ENCODE results near the gene PSPN. TPM values are rescaled to one million over a fixed set of nuclear protein-coding genes. Genes with fewer than 3 reads are reported as not detected.
A peak's percentile ranks its signal among the peaks of the same experiment; 100 is the strongest.

PSPN gene
- total and polyA plus RNA-seq, 9 of the 15 experiments (the other 6 are each of a cell fraction or from before 2014, with no cell fraction given), result 0.21 to 1.1 (median 0.58) TPM

- H3K4me2 ChIP-seq (ENCODE audit: insufficient read depth, low read length), result no peak overlapping the region
- no peaks in the 10 kb centered on the region for H3K9me3 ChIP-seq (replicated peaks; ENCODE audit: control insufficient read depth, insufficient read depth, low read depth, low read length)
- in situ Hi-C loops (cut with MboI), result no loop called here
- FAIRE-seq (peak; percentile 72), ATAC-seq (peak; percentile 90), DNase-seq (ENCODE audit: extremely low read depth in 1 of 4, low spot score in 3 of 4) (peak; percentile 62 to 73 (median 66))
- H3K9me1 ChIP-seq (ENCODE audit: control insufficient read depth, insufficient read depth, low read length), result no peaks in the 10 kb centered on the region
- ChIA-PET CTCF (ENCODE audit: low intra/inter-chr PET ratio) (interaction anchor here (0.6 kb wide), 1 partner anchor 9 kb away, joined by 3 read pairs; no protein-coding TSS in a partner anchor), POLR2A (interaction anchor here (0.5 to 2.5 kb wide), 3 partner anchors 10 to 40 kb away, joined by 3 to 16 read pairs (median 3); partner anchors contain the start of genes ALKBH7 and KHSRP)
- no peaks in the 10 kb centered on the region for H3K27me3 ChIP-seq (ENCODE audit: control insufficient read depth in 2 of 2, insufficient read depth in 2 of 2, low read length in 2 of 2)
- peaks cover 5% of the 10 kb centered on the region; the same call in 1 of the 2 replicates for H4K20me1 ChIP-seq (replicated peaks; ENCODE audit: control insufficient read depth, insufficient read depth, low read length)
- H3K4me1 ChIP-seq (replicated peaks in 1 of 2; ENCODE audit: control insufficient read depth in 2 of 2, insufficient read depth in 2 of 2, low read length in 2 of 2), result peaks cover 0 to 39% of the 10 kb centered on the region in 2 experiments; a peak in 2 of 5 replicates
- H3K27ac ChIP-seq (ENCODE audit: extremely low read depth, low read depth, low read length), result no peak overlapping the region
- no peaks in the 10 kb centered on the region for H3K79me2 ChIP-seq (ENCODE audit: control insufficient read depth, insufficient read depth, low read length)
- 81% methylated on average over 9 of the region's 15 CpGs for WGBS (ENCODE audit: insufficient coverage, low coverage, missing lambda C conversion rate)
- peak overlapping the region in 1 of 2 experiments; percentile 43; a peak in 1 of 4 replicates for H3K9ac ChIP-seq (ENCODE audit: insufficient read depth in 1 of 2, low read depth in 2 of 2, low read length in 2 of 2)
- no peak overlapping the region for H3K4me3 ChIP-seq
- peaks cover 42% of the 10 kb centered on the region; the same call in 1 of the 3 replicates for H3K36me3 ChIP-seq (ENCODE audit: control insufficient read depth, insufficient read depth, low read length)
- no peak overlapping the region for H2AFZ ChIP-seq (ENCODE audit: low read depth, low read length)
- intact Hi-C loops (cut with micrococcal nuclease), result no loop called here
- no TSS peak for BruUV-seq (replicated peaks)
- TF ChIP-seq MBD2 (IDR thresholded peaks at IDR 0.05; ENCODE audit: borderline replicate concordance, low read depth), result no peak
- no peak for TF ChIP-seq PTRF (tag; IDR thresholded peaks at IDR 0.05)
- TF ChIP-seq ZNF780A (CRISPR knock-in tag; IDR thresholded peaks at IDR 0.05), result no peak
- no peak for TF ChIP-seq PREB (CRISPR knock-in tag; IDR thresholded peaks at IDR 0.05)
- TF ChIP-seq ESRRB (CRISPR knock-in tag; IDR thresholded peaks at IDR 0.05; ENCODE audit: borderline replicate concordance), result no peak
- no peak for TF ChIP-seq CREB3 (tag; conservative IDR thresholded peaks at IDR 0.05; ENCODE audit: low read depth)
- no peak for TF ChIP-seq BRD9 (IDR thresholded peaks at IDR 0.05; ENCODE audit: low read depth, partially characterized antibody)
- TF ChIP-seq NR2F6 (CRISPR knock-in tag; IDR thresholded peaks at IDR 0.05), result no peak
- no peak for TF ChIP-seq NR2C1 (IDR thresholded peaks at IDR 0.05)
- TF ChIP-seq NR2C1 (tag; IDR thresholded peaks at IDR 0.05), result no peak
- no peak for TF ChIP-seq ID3 (CRISPR knock-in tag; IDR thresholded peaks at IDR 0.05)
- TF ChIP-seq ID3 (tag; IDR thresholded peaks at IDR 0.05), result no peak
- TF ChIP-seq USF1 (CRISPR knock-in tag; IDR thresholded peaks at IDR 0.05), result no peak
- no peak for TF ChIP-seq ZNF717 (CRISPR knock-in tag; IDR thresholded peaks at IDR 0.05)
- TF ChIP-seq CREBBP (IDR thresholded peaks at IDR 0.05; ENCODE audit: low read depth, low read length), result no peak
- TF ChIP-seq POU5F1 (IDR thresholded peaks at IDR 0.05; ENCODE audit: borderline replicate concordance, low read depth, low read length, partially characterized antibody), result no peak
- no peak for TF ChIP-seq FOXM1 (IDR thresholded peaks at IDR 0.05; ENCODE audit: low read depth)
- TF ChIP-seq FOXM1 (CRISPR knock-in tag; IDR thresholded peaks at IDR 0.05; ENCODE audit: low read depth), result no peak
Observed at GRCh38 chr19:6412447-6413091, 36.8 kb upstream of the PSPN start.
